ENCODE measurements around the gene MACROD2.

DNA sequence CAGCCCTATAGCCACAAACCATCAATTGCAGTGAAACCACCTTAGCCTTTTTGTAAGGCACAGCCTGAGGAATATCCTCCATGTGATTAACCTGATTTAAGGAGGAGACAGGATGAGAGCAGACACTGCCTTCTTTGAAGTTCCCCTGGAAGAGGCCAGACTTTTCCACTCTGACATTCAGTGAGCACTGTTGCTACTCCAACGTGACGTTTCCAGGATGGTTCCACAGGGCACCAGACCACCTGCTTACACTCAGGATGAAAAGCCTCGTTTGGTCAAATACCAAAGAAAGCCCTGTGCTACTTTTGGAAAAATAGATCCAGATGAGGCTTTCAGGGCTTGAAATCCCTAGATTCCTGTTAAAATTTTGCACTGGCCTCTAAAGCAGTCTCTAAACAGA, 1444.2 kb downstream of the MACROD2 start:
- TF ChIP-seq, protein P1, sequence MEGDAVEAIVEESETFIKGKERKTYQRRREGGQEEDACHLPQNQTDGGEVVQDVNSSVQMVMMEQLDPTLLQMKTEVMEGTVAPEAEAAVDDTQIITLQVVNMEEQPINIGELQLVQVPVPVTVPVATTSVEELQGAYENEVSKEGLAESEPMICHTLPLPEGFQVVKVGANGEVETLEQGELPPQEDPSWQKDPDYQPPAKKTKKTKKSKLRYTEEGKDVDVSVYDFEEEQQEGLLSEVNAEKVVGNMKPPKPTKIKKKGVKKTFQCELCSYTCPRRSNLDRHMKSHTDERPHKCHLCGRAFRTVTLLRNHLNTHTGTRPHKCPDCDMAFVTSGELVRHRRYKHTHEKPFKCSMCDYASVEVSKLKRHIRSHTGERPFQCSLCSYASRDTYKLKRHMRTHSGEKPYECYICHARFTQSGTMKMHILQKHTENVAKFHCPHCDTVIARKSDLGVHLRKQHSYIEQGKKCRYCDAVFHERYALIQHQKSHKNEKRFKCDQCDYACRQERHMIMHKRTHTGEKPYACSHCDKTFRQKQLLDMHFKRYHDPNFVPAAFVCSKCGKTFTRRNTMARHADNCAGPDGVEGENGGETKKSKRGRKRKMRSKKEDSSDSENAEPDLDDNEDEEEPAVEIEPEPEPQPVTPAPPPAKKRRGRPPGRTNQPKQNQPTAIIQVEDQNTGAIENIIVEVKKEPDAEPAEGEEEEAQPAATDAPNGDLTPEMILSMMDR (optimal IDR thresholded peaks at IDR 0.05 in 1 of 3, IDR thresholded peaks at IDR 0.05 in 1 of 3, conservative IDR thresholded peaks at IDR 0.05 in 1 of 3; ENCODE audit: extremely low read depth in 1 of 3, insufficient read depth in 2 of 3, low read length in 3 of 3): no peak
- no peak for TF ChIP-seq EZH2 (IDR thresholded peaks at IDR 0.05; ENCODE audit: low read length)
